K562 (cell line): ENCODE measurements around the gene RHAG. TPM values are rescaled to one million over a fixed set of nuclear protein-coding genes. Genes with fewer than 3 reads are reported as not detected.
A peak's percentile ranks its signal among the peaks of the same experiment; 100 is the strongest.

ENCODE experiments used
- CREB1 ChIP-seq, 2 experiments: sonication (generic) in 1 of 2; formaldehyde crosslinking in 1 of 2; IDR thresholded peaks; 2 replicates each; pipeline versions ENCODE4 v1.6.1 to v1.8.0; 2012 to 2022; ENCODE audit warnings: inconsistent platforms in 1 of 2, mild to moderate bottlenecking in 1 of 2, missing genetic modification reagents in 1 of 2, moderate library complexity in 1 of 2
- EGR1 ChIP-seq: fragments of 450-650 bp; conservative IDR thresholded peaks from 2 replicates; pipeline ENCODE4 v1.6.1; 2017; ENCODE audit warnings: mild to moderate bottlenecking
- EP300 ChIP-seq: IDR thresholded peaks from 2 replicates; pipeline ENCODE4 v1.6.1; 2012; ENCODE audit warnings: low read length, improper control_type of control experiment
- FUS ChIP-seq: fragments of 200-400 bp; formaldehyde crosslinking; optimal IDR thresholded peaks from 2 replicates; pipeline ENCODE3; 2017; ENCODE audit warnings: low read depth, low read length
- HNRNPK ChIP-seq: fragments of 200-400 bp; formaldehyde crosslinking; IDR thresholded peaks from one replicate; pipeline ENCODE4 v1.6.1; 2018; ENCODE audit warnings: mild to moderate bottlenecking, low read depth, low read length; ENCODE audit not compliant: poor library complexity, severe bottlenecking
- IRF1 ChIP-seq: sonication (generic); formaldehyde crosslinking; IDR thresholded peaks from 2 replicates; pipeline ENCODE4 v1.8.0; 2022; ENCODE audit warnings: missing genetic modification reagents, mild to moderate bottlenecking, borderline replicate concordance
- POLR3A ChIP-seq: IDR thresholded peaks from 2 replicates; pipeline ENCODE4 v1.6.1; 2011; ENCODE audit warnings: borderline replicate concordance, mild to moderate bottlenecking, moderate library complexity; ENCODE audit not compliant: insufficient read length, insufficient read depth; ENCODE audit errors: extremely low read depth
- PRPF4 ChIP-seq: fragments of 200-400 bp; formaldehyde crosslinking; IDR thresholded peaks from one replicate; pipeline ENCODE4 v1.6.1; 2017; ENCODE audit warnings: low read length, low read depth, mild to moderate bottlenecking; ENCODE audit not compliant: insufficient read depth, poor library complexity, severe bottlenecking
- YBX1 ChIP-seq: fragments of 450-650 bp; IDR thresholded peaks from 2 replicates; pipeline ENCODE4 v1.7.1; 2016; ENCODE audit warnings: mild to moderate bottlenecking
- ZNF133 ChIP-seq: fragments of 250-450 bp; sonication (Bioruptor Pico); IDR thresholded peaks from 2 replicates; pipeline ENCODE4 v1.4.0; 2020; ENCODE audit warnings: mild to moderate bottlenecking
- ZNF592 ChIP-seq: fragments of 450-650 bp; IDR thresholded peaks from 2 replicates; pipeline ENCODE4 v1.6.1; 2017; ENCODE audit warnings: antibody characterized with exemption, mild to moderate bottlenecking
- ZNF707 ChIP-seq: fragments of 250-450 bp; sonication (Bioruptor Pico); conservative IDR thresholded peaks from 2 replicates; pipeline ENCODE4 v1.8.0; 2022; ENCODE audit warnings: inconsistent platforms, mild to moderate bottlenecking, moderate library complexity
- ZNF785 ChIP-seq: fragments of 250-450 bp; sonication (Bioruptor Pico); IDR thresholded peaks from 2 replicates; pipeline ENCODE4 v1.4.0; 2020; ENCODE audit warnings: mild to moderate bottlenecking
- polyA plus RNA-seq, 8 experiments: library from polyadenylated mRNA; depleted of rRNA in 4 of 8; stranded (reverse) in 5 of 8; unstranded in 3 of 8; fragments of >200 nt; fragmentation: Nextera tagmentation in 2 of 8; fragmentation: Illumina TruSeq in 1 of 8; extraction: Ambion mirVana in 2 of 8; extraction: Trizol in 1 of 8; gene quantifications; 2 replicates each; pipeline versions ENCODE4 v1.2.1 to v1.2.3, GENCODE V29; 2011 to 2014; ENCODE audit warnings: inconsistent platforms in 1 of 8, missing spikeins in 1 of 8
- total RNA-seq, 7 experiments: library from RNA; depleted of rRNA in 6 of 7; stranded (reverse); fragments of >200 nt in 6 of 7; fragmentation: Illumina TruSeq in 2 of 7; extraction: Trizol in 2 of 7; gene quantifications; 2 replicates each; pipeline versions ENCODE4 v1.2.1 to v1.2.3, GENCODE V29; 2011 to 2021; ENCODE audit warnings: low replicate concordance in 1 of 7
- TF ChIP-seq, protein P1 (sequence below): fragments of 450-650 bp; IDR thresholded peaks from 2 replicates; pipeline ENCODE4 v1.6.1; 2014; ENCODE audit warnings: low read depth, mild to moderate bottlenecking, moderate library complexity, borderline replicate concordance
- TF ChIP-seq, protein P2 (sequence below): fragments of 250-450 bp; sonication (Bioruptor Pico); IDR thresholded peaks from 2 replicates; pipeline ENCODE4 v1.4.0; 2020

The RHAG gene
- total and polyA plus RNA-seq, 9 of the 15 experiments (the other 6 are each of a cell fraction or from before 2014, with no cell fraction given) = 290 to 1,202 (median 505) TPM

- TF ChIP-seq PRPF4 (no peak), FUS (no peak), HNRNPK (no peak), POLR3A (no peak), EP300 (peak; percentile 87), ZNF592 (peak; percentile 50; the same call in 1 of the 2 replicates), ZNF133 (no peak), YBX1 (no peak), CREB1 (IDR thresholded peaks at IDR 0.05) (peak; percentile 79), CREB1 (CRISPR knock-in tag; IDR thresholded peaks at IDR 0.05) (peak; percentile 70; the same call in 1 of the 2 replicates), EGR1 (no peak), IRF1 (no peak), ZNF707 (CRISPR knock-in tag) (no peak), ZNF785 (no peak)
- TF ChIP-seq, protein P1, sequence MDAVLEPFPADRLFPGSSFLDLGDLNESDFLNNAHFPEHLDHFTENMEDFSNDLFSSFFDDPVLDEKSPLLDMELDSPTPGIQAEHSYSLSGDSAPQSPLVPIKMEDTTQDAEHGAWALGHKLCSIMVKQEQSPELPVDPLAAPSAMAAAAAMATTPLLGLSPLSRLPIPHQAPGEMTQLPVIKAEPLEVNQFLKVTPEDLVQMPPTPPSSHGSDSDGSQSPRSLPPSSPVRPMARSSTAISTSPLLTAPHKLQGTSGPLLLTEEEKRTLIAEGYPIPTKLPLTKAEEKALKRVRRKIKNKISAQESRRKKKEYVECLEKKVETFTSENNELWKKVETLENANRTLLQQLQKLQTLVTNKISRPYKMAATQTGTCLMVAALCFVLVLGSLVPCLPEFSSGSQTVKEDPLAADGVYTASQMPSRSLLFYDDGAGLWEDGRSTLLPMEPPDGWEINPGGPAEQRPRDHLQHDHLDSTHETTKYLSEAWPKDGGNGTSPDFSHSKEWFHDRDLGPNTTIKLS = peak; percentile 49; the same call in 1 of the 2 replicates
- TF ChIP-seq, protein P2, sequence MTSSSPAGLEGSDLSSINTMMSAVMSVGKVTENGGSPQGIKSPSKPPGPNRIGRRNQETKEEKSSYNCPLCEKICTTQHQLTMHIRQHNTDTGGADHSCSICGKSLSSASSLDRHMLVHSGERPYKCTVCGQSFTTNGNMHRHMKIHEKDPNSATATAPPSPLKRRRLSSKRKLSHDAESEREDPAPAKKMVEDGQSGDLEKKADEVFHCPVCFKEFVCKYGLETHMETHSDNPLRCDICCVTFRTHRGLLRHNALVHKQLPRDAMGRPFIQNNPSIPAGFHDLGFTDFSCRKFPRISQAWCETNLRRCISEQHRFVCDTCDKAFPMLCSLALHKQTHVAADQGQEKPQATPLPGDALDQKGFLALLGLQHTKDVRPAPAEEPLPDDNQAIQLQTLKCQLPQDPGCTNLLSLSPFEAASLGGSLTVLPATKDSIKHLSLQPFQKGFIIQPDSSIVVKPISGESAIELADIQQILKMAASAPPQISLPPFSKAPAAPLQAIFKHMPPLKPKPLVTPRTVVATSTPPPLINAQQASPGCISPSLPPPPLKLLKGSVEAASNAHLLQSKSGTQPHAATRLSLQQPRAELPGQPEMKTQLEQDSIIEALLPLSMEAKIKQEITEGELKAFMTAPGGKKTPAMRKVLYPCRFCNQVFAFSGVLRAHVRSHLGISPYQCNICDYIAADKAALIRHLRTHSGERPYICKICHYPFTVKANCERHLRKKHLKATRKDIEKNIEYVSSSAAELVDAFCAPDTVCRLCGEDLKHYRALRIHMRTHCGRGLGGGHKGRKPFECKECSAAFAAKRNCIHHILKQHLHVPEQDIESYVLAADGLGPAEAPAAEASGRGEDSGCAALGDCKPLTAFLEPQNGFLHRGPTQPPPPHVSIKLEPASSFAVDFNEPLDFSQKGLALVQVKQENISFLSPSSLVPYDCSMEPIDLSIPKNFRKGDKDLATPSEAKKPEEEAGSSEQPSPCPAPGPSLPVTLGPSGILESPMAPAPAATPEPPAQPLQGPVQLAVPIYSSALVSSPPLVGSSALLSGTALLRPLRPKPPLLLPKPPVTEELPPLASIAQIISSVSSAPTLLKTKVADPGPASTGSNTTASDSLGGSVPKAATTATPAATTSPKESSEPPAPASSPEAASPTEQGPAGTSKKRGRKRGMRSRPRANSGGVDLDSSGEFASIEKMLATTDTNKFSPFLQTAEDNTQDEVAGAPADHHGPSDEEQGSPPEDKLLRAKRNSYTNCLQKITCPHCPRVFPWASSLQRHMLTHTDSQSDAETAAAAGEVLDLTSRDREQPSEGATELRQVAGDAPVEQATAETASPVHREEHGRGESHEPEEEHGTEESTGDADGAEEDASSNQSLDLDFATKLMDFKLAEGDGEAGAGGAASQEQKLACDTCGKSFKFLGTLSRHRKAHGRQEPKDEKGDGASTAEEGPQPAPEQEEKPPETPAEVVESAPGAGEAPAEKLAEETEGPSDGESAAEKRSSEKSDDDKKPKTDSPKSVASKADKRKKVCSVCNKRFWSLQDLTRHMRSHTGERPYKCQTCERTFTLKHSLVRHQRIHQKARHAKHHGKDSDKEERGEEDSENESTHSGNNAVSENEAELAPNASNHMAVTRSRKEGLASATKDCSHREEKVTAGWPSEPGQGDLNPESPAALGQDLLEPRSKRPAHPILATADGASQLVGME (CRISPR knock-in tag) = no peak
Measured at GRCh38 chr6:49636713-49637349, at the start of gene RHAG (continued).
